Erythroblast (primary cell): ENCODE results near the gene CARD10.

Experiments used
- DNase-seq, 2 experiments: peaks; one replicate each; lab custom pipeline; 2025; lab: John Stamatoyannopoulos, UW
- GATA1 ChIP-seq: IDR thresholded peaks from 2 replicates; pipeline ENCODE4 v1.6.1; 2011; ENCODE audit warnings: low read depth, mild to moderate bottlenecking, control low read depth, low read length, moderate library complexity
- POLR2A ChIP-seq: IDR thresholded peaks from 2 replicates; pipeline ENCODE4 v1.6.1; 2011; ENCODE audit warnings: mild to moderate bottlenecking, low read length

The CARD10 gene

DNA sequence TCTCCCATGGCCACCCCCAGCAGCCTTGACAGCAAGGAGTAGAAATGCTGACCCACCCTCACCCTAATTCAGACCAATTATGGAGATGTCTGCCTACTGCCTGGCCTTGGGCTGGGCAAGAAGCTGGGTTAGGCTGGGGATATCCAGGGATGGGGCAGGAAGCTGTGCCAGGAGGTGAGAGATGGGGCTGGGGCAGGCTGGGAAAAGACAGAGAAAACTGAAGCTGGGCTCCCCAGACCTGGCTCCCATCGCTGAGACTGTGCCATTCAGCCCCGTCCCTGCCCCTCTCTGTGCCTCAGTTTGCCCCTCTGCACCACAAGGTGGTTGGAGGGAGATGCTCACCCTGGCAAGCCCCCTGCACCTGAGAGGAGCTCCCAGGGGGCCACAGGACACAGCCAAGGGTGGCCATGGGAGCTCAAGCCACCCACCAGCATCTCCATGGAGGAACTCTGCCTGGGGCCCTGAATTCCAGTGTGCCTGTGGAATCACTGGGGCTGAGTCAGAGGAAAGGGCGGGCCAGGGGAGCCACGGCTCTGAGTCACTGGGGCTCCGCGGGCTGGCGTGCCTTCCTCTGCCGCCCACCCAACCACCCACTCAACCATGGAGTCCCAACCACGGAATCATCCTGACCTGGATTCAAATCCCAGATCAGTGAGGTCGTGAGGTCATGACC is 6.0 kb upstream of the CARD10 start:
- TF ChIP-seq GATA1 = no peak
- no peak for TF ChIP-seq POLR2A

DNA sequence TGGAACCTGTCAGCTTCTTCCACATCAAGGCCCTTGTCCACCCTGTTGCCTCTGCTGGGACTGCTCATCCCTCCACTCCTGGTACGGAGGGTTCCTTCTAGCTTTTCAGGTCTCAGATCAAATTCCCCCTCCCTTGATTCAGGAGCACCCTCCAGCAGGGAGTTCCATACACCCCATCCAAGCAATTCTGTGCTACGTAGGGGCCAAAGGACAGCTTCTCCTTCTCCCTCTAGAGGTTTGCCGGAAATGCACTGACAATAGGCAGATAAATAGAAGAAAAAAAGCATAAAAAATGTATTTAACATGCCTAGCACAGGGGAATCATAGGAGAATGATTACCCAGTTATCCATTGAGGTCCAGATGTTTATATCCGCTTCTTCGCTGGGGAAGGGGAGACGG is 3.3 kb upstream of the CARD10 start:
- no peak for DNase-seq
- TF ChIP-seq GATA1 (no peak), POLR2A (no peak)

More for the DNA sequence above, 6.0 kb upstream of the CARD10 start:
- no peak for DNase-seq

DNA sequence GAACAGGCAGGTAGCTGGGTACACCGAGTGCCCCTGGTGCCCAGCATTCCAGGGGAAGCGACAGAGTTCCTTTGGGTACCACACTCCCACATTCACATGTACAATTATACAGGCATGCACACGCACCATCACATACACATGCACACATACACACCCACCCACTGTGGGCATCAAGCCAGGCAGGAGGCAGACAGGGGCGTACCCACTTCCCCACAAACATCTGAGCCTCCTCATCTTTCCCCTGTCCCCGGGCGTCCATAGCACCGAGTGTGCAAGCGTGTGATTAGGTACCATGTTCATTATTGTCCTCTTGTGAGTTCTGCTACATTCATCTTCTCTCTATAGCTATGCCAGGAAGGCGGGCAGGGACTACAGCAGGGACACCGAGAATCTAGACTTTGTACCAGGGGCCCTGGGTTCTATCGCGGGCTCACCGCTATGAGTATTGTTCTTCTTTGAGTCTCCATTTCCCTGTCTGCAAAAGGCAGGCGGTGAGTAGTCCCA is 2.1 kb upstream of the CARD10 start:
- DNase-seq = no peak
- no peak for TF ChIP-seq GATA1
- TF ChIP-seq POLR2A = no peak

DNA sequence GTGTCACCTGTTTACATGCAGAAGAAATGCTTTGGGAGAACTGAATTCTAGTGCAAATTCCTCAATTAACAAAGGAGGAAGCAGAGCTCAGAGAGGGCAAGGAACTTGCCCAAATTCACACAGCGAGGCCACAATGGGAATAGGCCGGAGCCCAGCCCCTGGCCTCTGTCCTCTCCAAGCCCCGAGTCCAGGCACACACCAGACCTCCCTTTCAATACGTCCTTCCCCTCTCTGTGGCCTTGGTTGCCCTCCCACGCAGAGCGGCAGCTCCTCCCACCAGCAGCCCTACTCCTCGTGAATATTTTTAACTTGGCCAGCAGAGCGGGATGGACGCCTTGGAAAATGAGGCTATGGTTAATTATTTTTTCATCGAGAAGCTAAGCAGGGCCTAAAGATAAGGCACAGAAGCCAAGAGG is 1.6 kb upstream of the CARD10 start:
- TF ChIP-seq GATA1 (no peak), POLR2A (no peak)
- no peak for DNase-seq

DNA sequence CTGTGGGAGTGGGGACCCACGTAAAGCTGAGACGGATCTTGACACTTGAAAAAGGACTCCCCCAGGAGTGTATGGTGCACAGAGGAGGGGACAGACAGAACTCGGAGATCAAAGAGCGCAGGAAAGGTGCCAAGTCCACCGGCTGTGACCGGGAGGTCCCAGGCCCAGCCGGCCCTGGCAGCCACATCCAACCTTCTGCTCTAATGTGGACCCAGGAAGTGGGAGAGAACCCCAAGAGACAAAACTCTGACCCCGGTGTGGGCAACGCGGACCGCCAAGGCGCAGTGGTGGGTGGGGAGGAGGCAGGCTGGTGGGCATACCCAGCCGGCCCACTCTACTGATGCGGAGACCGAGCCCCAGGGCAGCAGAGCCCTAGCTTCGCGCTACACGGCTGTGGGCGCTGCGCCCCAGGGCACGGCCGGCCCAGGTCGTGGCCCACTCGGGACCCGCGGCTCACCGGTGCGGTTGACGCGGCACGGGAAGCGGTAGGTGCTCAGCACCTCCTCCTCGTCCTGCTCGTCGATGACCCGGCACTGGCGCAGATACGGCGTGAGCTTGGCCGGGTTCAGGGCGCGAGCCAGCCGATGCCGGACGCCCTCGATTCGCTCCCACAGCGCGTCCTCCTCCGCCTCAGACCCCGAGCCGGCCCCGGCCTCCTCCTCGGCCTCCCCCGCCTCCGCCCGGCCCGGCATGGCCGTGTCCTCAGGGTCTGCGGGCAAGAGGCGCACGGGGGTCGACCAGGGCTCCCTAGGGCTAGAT is 527 bp downstream of the CARD10 start:
- no peak for DNase-seq
- TF ChIP-seq GATA1 (no peak), POLR2A (no peak)

DNA sequence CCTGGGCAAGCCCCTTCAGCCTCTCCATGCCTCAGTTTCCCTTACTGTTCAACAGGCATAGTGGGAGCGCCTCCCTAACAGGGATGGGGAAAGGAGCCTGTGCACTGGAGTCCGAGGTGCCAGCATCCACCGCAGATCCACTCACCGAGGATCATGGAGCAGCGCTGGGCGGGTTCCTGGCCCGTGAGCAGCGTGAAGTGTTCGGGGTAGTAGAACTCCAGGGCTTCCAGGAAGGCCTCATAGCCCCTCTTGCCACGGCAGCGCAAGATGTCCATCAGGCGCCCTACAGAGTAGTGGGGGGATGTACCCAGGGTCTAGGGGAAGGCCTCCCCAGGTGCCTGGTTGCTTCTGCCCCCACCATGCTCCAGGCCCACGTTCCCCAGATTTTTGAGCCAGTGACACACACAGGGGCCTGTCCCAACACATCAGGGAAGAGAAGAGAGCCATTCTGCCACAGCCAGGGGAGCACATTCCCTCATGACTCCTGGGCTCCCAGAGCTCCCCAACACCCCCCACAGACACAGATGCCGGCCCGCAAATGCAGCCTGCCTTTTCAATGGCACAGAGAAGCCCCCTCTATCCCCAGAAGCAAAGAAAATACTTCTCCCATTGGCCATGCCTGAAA is 1.3 kb downstream of the CARD10 start:
- DNase-seq = no peak
- TF ChIP-seq GATA1 = no peak
- TF ChIP-seq POLR2A = no peak

DNA sequence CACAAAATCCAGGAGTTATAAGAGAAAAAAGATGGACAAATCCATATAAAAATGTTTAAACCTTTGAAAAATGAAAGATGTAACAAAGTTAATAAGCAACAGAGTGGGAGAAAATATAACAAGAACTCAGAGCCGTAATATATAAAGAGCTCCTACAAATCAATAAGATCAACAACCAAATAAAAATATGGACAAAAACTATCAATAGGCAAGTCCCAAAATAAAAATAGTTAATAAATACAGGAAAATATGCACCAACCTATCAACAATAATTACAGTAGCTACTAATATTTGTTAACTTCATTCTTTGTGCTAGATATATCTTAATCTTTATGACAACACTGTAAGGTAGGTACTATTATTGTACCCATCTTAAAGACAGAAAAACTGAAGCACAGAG is 2.8 kb downstream of the CARD10 start:
- DNase-seq = no peak
- TF ChIP-seq GATA1 (no peak), POLR2A (no peak)

DNA sequence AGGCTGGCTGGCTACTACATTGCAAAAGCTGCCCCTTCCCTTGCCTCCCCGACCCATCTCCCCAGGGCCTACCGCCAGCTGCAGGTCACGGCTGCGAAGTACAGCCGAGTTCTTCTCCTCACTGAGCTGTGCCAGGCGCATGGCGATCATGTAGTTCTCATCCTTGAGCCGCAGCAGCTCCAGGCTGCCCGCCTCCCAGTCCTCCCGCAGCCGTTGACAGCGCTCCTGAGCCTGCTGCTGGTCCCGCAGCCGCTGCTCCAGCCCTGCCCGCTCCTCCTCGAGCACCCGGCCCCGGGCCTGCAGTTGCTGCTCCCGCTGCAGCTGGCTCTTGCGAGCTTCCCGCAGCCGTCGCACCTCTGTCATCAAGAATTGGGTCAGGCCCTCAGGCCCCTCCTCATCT is 3.3 kb downstream of the CARD10 start:
- no peak for DNase-seq
- TF ChIP-seq POLR2A = no peak
- no peak for TF ChIP-seq GATA1

DNA sequence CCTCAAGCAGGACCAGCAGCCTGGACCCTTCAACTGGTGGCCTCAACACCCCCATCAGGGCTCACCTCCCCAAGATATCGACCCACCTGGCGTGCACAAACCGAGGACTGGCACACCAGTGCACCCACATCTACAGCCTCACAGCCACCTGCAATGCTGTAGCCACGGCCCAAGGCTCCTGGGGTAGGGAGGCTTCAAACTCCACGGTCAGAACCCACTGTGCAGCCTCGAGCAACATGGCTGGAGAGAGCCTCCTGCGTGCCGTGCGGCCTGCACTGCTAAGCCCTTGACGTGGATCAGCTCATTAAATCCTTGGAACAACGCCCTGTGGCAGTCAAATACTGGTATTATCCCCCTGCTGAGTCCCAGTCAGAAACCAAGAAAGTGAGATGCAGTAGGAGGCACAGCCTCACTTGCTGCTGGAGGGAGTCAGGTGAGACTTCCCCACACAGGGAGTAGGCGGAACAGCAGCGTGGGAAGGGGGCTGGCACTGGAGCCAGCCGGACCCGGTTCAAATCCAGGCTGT is 4.6 kb downstream of the CARD10 start:
- TF ChIP-seq POLR2A = no peak
- TF ChIP-seq GATA1 = no peak
- DNase-seq = no peak

DNA sequence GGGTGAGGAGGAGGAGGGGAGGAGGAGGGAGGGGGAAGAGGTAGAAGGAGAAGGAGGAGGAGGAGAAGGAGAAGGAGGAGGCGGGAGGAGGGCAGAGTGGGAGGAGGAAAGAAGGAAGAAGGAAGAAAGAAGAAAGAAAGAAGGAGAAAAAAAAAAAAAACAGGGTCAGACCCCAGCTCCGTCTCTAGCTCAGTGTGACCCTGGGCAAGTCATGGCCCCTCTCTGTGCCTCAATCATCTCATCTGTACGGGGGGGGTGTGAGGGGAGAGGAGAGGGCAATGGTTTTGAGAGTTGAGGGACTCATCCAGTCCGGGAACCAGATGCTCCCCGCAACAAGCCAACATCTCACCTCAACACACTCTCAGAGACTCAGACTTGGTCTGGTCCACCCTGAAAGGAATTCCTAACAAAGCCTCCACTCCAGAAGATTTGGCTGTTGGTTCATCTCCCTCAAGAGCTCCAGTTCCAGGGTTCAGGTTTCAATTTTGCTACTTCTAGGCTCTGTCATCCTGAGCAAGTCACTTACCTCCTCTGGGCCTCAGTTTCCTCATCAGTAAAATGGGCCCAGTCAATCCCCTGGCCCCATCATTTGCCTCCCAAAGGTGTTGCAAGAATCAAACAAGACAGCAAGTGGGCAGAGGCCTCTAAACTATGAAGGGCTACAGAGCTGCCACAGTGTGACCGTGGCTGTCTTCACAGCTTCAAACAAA is 7.7 kb downstream of the CARD10 start:
- DNase-seq = no peak
- TF ChIP-seq GATA1 = no peak
- TF ChIP-seq POLR2A = no peak

DNA sequence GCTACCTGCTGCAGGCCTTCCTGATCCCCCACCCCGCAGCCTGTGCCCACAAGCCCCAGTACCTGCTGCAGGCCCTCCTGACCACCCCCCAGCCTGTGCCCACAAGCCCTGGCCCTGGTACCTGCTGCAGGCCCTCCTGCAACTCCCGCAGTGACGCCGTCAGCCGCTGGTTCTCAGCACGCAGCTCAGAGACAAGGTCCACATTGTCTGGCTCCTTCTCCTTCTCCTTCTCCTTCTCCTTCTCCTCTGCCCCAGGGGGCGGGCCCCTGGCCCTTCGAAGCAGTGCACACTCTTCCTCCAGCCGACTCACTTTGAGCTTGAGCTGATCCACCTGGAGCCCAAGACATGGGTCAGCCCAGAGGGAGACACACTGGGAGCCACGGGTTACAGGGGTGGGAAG is 9.1 kb downstream of the CARD10 start:
- TF ChIP-seq GATA1 (no peak), POLR2A (no peak)
- DNase-seq = no peak

DNA sequence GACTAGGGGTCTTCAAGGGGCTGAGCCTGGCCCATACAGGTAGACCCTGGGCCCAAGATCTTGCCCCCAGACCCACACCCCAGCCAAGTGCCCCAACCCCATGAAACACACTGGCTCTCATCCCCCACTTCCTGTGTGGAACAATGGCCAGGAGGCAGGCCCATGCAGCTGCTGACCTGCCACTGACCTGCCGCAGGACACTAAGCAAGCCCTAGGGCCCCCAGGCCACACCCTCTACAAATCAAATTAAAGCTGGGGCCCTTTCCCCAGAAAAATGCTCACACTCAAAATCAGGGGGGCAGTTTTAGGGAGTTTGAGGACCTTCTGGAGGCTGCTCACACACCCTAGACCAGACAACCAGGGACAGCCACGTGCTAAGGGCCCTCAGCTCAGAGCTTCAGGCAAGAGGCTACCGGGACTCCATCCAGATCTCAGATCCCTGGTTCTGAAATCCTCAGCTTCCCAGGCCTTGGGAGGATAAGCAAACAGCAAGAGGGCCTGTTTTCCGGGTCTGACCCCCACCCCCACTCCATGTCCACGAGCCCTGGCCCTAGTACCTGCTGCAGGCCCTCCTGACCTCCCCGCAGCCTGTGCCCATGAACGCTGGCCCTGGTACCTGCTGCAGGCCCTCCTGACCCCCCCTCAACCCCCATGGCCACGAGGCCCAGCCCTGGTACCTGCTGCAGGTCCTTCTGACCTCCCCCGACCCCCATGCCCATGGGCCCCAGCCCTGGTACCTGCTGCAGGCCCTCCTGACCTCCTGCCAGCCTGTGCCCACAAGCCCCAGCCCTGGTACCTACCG is 10.0 kb downstream of the CARD10 start:
- TF ChIP-seq POLR2A (no peak), GATA1 (no peak)
- DNase-seq = no peak

DNA sequence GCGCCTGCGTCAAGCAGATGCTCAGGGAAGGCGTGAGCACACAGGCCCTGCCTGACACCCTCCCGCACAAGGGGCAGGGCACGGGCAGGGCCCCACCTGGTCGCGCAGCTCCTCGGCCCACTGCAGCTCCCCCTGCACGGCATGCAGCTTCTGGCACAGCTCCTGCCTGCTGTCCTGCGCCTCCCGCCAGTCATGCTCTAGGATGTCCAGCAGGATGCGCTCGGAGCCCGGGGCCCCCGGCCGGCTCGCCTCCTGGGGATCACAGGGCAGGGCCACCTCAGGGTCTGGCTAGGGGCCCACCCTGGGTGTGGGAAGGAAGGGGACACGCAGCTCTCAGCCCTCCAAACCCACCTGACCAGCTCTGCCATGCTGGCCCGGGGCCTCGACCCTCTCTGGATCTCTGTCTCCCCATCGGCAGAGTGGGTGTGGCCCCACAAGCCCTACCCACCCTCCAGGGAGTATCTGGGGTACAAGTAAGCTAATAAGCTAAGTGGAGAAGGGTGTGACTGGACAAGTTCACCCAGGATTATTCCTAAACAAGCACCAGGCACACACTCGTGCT is 10.7 kb downstream of the CARD10 start:
- no peak for DNase-seq
- TF ChIP-seq GATA1 (no peak), POLR2A (no peak)
